ENCODE results near the gene TTLL5. TPM values are rescaled to one million over a fixed set of nuclear protein-coding genes. Genes with fewer than 3 reads are reported as not detected.

The TTLL5 gene
- total RNA-seq, 4 donors from 2014 or later = 36.3 to 61.8 (median 36.7) TPM

DNA sequence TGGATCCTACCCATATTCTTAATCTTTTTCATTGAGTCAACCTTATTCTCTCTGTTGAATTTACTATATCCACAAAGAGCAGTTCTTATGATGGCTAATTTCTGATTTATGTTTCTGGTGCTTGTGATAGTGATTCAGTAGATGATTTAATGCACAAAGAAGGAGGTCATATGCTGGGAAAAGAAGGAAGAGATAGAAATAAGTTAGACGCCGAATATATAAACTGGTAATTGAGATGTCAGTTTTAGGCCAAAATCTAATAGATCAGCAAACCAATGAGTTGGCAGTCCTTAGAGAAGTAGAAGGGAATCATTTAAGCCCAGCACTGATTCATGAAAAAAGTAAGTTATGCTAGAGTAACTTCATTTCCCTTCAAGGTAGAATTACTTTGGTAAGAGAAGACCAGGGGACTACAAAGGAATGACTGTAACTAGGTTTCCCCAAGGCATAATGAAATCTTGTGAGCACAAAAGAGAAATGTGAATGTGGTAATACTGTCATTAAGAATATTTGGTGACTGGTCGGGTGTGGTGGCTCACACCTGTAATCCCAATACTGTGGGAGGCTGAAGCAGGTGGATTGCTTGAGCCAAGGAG is 188.4 kb downstream of the TTLL5 start:
- TF ChIP-seq, protein P1, sequence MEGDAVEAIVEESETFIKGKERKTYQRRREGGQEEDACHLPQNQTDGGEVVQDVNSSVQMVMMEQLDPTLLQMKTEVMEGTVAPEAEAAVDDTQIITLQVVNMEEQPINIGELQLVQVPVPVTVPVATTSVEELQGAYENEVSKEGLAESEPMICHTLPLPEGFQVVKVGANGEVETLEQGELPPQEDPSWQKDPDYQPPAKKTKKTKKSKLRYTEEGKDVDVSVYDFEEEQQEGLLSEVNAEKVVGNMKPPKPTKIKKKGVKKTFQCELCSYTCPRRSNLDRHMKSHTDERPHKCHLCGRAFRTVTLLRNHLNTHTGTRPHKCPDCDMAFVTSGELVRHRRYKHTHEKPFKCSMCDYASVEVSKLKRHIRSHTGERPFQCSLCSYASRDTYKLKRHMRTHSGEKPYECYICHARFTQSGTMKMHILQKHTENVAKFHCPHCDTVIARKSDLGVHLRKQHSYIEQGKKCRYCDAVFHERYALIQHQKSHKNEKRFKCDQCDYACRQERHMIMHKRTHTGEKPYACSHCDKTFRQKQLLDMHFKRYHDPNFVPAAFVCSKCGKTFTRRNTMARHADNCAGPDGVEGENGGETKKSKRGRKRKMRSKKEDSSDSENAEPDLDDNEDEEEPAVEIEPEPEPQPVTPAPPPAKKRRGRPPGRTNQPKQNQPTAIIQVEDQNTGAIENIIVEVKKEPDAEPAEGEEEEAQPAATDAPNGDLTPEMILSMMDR (IDR thresholded peaks at IDR 0.05) = no peak
- no peak for TF ChIP-seq EP300 (IDR thresholded peaks at IDR 0.05)
- no peak for TF ChIP-seq POLR2A (IDR thresholded peaks at IDR 0.05)
- H3K4me1 ChIP-seq = no peaks in the 10 kb centered on the region
- 88 to 93% methylated on average over 3 of the region's 3 CpGs for WGBS, 2 donors
- no peaks in the 10 kb centered on the region for H3K27me3 ChIP-seq
- no peaks in the 10 kb centered on the region for H3K9me3 ChIP-seq
- no peak for DNase-seq (ENCODE audit: low spot score in 2 of 2)
- H3K4me3 ChIP-seq = no peak overlapping the region
- H3K27ac ChIP-seq = no peak overlapping the region
- H3K36me3 ChIP-seq = peaks cover 0 to 2% (median 0%) of the 10 kb centered on the region in 3 donors

- Histone ChIP-seq H3K27ac (no peak overlapping the region), H3K27me3 (no peaks in the 10 kb centered on the region), H3K4me1 (no peaks in the 10 kb centered on the region), H3K4me3 (no peak overlapping the region), H3K9me3 (no peaks in the 10 kb centered on the region), H3K36me3 (no peaks in the 10 kb centered on the region)
- no peak for TF ChIP-seq POLR2A (IDR thresholded peaks at IDR 0.05)
- TF ChIP-seq, protein P1 (IDR thresholded peaks at IDR 0.05) = no peak
- no peak for TF ChIP-seq EP300 (IDR thresholded peaks at IDR 0.05)
- DNase-seq (ENCODE audit: low spot score in 2 of 2) = no peak
- WGBS, 2 donors = 88 to 96% methylated on average over 6 of the region's 6 CpGs
Measured at GRCh38 chr14:75851574-75851866, 190.5 kb downstream of the TTLL5 start.

DNA sequence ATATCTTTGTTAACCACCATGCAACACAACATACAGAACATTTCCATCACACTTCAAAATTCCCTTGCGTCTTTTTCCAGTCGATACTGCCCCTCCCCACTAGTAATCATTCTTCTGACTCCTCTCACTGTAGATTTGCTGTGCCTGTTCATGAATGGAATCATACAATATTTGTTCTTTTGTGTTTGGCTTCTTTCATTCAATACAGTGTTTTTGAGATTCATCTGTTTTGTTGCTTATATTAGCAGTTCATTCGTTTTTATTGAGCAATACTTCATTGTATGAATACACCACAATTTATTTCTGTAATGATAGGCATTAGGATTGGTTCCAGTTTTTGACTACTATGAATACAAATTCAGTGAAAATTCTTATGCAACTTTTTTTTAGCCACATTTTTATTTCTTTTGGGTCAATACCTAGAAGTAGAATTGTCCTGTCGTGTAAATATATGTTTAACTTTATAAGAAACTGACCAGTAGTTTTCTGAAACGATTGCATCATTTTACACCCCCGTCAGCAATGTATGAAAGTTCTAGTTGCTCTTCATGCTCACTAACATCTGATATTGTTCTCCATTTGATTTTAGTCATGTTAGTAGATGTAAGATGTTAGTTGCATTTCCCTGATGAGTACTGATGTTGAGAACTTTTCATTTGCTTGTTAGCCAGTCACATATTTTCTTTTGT is 193.2 kb downstream of the TTLL5 start:
- TF ChIP-seq EP300 (IDR thresholded peaks at IDR 0.05) (no peak), POLR2A (IDR thresholded peaks at IDR 0.05) (no peak)
- TF ChIP-seq, protein P1 (IDR thresholded peaks at IDR 0.05) = no peak
- Histone ChIP-seq H3K27ac (no peak overlapping the region), H3K9me3 (no peaks in the 10 kb centered on the region), H3K27me3 (no peaks in the 10 kb centered on the region), H3K4me1 (no peaks in the 10 kb centered on the region), H3K36me3 (no peaks in the 10 kb centered on the region), H3K4me3 (no peak overlapping the region)
- DNase-seq (ENCODE audit: low spot score in 2 of 2) = no peak
- 46% methylated on average over 6 of the region's 6 CpGs for WGBS, 2 donors

GRCh38 chr14:75857199-75857598 is 196.2 kb downstream of the TTLL5 start:
- Histone ChIP-seq H3K4me1 (no peaks in the 10 kb centered on the region), H3K27ac (no peak overlapping the region), H3K4me3 (no peak overlapping the region), H3K36me3 (no peaks in the 10 kb centered on the region), H3K27me3 (no peaks in the 10 kb centered on the region), H3K9me3 (no peaks in the 10 kb centered on the region)
- TF ChIP-seq, protein P1 (IDR thresholded peaks at IDR 0.05) = no peak
- TF ChIP-seq EP300 (IDR thresholded peaks at IDR 0.05) (no peak), POLR2A (IDR thresholded peaks at IDR 0.05) (no peak)
- no peak for DNase-seq (ENCODE audit: low spot score in 2 of 2)
- WGBS, 2 donors = 98% methylated on average over 1 of the region's 1 CpG

GRCh38 chr14:75858362-75858761 is 197.3 kb downstream of the TTLL5 start:
- no peak for DNase-seq (ENCODE audit: low spot score in 2 of 2)
- Histone ChIP-seq H3K4me1 (no peaks in the 10 kb centered on the region), H3K4me3 (no peak overlapping the region), H3K27me3 (no peaks in the 10 kb centered on the region), H3K27ac (no peak overlapping the region), H3K36me3 (no peaks in the 10 kb centered on the region), H3K9me3 (no peaks in the 10 kb centered on the region)
- TF ChIP-seq POLR2A (IDR thresholded peaks at IDR 0.05) (no peak), EP300 (IDR thresholded peaks at IDR 0.05) (no peak)
- TF ChIP-seq, protein P1 (IDR thresholded peaks at IDR 0.05) = no peak
- 75 to 84% methylated on average over 2 of the region's 2 CpGs for WGBS, 2 donors

Data from tibial nerve (tissue), 4 donors.